GM12872 (cell line): ENCODE measurements around the gene RAB3C.

ENCODE experiments used
- TF ChIP-seq, protein P1 (sequence below): IDR thresholded peaks from 3 replicates; pipeline ENCODE4 v1.5.1; 2011; ENCODE audit warnings: low read depth, mild to moderate bottlenecking, low read length, moderate library complexity; ENCODE audit not compliant: insufficient read depth

Gene RAB3C

DNA sequence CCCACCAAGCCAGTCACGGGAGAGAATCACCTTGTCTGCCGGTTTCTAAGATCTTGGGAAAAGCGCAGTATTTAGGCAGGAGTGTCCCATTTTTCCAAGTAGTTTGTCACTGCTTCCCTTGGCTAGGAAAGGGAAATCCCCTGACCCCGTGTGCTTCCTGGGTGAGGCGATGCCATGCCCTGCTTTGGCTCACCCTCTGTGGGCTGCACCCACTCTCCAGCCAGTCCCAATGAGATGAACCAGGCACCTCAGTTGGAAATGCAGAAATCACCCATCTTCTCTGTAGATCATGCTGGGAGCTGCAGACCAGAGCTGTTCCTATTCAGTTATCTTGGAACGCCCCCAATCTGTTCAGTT is 116.9 kb downstream of the RAB3C start:
- TF ChIP-seq, protein P1, sequence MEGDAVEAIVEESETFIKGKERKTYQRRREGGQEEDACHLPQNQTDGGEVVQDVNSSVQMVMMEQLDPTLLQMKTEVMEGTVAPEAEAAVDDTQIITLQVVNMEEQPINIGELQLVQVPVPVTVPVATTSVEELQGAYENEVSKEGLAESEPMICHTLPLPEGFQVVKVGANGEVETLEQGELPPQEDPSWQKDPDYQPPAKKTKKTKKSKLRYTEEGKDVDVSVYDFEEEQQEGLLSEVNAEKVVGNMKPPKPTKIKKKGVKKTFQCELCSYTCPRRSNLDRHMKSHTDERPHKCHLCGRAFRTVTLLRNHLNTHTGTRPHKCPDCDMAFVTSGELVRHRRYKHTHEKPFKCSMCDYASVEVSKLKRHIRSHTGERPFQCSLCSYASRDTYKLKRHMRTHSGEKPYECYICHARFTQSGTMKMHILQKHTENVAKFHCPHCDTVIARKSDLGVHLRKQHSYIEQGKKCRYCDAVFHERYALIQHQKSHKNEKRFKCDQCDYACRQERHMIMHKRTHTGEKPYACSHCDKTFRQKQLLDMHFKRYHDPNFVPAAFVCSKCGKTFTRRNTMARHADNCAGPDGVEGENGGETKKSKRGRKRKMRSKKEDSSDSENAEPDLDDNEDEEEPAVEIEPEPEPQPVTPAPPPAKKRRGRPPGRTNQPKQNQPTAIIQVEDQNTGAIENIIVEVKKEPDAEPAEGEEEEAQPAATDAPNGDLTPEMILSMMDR, result no peak

DNA sequence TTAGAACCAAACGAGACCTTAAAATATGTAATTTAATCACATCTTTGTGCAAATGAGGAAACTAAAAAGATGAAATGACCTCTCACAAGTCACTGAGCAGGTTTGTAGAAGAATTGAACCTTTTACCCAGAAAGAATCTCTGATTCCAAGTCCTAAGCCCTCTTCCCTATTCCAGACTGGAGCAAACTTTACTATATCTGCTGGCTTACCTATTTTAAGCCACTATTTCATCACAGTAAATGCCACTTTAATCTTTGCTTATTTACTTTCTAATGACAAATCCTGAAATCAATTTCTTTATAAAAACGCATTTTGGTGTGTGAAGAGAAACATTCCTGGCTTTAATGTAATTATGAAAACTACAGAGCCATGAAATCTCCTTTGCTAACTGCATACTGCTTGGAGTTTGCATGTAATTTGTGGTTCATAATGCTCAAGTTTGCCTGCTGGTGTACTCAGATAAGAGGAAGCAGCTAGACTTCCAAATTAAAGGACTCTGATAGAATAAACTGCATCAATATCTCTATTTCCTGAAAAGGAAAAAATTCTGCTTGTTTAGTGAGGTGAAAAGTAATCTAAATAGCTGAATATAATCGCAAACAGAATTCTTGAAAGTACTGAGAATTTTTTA is 121.2 kb downstream of the RAB3C start:
- TF ChIP-seq, protein P1, result no peak

DNA sequence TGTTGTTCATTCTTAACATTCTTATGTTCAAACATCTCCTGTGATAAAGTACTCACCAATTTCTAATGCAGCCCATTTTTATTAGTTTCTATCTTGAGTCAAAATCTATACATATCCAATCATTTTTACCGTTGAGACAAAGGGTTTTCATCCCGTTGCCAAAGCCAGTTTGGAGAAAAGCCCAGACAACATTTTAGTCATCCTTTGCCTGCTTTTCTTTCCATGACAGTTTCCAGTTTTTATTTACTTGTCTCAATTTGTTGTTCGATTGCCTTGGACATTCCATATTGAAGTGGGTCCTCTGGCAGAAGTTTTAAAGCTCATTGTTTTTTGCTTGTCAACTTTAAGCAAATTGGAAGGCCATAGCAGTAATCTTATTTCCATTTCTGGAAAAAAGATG is 123.9 kb downstream of the RAB3C start:
- TF ChIP-seq, protein P1, result no peak

DNA sequence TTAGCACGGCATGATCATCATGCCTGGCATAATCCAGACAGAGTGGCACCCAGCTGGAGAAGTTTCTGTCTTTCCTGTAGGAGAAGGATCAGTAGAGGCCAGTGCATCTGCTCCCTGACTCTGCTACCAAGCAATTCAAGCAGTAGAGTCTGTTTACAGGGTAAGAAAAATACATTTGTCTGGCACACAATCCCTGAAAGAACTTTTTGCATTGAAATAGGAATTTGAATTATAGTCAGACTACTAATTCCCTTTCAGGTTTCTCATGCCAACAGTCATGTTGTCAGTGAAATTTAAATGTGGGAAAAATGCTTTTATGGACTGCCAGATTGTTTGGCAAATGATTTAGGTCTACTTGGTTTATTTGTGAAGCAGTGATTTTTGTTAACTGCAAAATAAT is 125.6 kb downstream of the RAB3C start:
- TF ChIP-seq, protein P1, result no peak

DNA sequence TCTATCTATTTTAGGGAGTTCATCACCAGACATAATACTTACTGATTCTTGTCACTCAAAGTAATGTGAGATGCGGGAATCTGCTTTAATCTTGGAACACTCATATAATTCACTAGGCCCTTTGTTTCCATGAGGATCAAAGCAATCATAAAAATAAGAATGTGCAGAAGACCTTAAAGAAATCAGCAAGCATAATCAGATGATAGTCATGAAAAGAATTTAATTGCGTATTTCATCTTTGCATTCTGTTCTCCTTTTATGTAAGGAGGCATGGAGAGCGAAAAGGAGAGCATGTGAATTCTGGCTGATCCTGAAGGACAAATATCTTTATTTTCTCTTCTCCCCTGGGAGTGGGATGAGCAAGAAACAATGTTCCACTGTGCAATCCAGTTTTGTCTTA is 128.0 kb downstream of the RAB3C start:
- TF ChIP-seq, protein P1, result no peak

DNA sequence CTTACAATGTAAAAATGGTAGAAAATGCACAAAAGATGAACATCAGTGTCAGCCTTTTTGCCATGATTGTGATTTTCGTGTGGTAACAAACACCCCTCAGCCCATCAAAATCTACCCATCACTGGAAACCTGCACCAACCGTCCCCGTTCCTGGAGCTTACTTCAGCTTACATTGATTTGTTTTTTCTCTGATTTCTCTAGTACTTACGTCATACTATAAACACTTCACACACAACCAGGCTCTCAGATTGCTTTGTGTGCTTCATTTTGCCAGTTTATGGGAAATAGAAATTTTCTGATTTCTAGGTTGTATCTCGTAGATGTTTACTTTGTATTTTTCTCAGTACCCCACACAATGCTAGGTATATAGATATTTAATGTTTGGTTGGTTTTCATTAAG is 129.1 kb downstream of the RAB3C start:
- TF ChIP-seq, protein P1, result no peak

DNA sequence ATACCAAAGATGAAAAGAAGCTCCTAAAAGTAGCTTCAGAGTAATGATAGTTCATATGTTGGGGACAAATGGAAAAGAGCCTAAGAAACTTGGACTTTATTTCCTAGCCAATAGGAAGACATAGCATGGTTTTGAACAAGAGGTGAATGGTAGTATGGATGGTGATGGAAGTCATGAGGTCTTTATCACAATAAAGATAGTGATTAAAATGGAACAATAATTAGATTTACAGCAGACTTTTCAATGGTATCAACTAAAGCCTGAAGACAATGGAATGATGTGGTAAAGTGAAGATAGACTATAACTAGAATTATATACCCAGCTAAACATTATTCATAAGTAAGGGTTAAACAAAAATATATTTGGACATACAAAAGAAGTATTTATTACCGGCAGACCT is 131.2 kb downstream of the RAB3C start:
- TF ChIP-seq, protein P1, result no peak

DNA sequence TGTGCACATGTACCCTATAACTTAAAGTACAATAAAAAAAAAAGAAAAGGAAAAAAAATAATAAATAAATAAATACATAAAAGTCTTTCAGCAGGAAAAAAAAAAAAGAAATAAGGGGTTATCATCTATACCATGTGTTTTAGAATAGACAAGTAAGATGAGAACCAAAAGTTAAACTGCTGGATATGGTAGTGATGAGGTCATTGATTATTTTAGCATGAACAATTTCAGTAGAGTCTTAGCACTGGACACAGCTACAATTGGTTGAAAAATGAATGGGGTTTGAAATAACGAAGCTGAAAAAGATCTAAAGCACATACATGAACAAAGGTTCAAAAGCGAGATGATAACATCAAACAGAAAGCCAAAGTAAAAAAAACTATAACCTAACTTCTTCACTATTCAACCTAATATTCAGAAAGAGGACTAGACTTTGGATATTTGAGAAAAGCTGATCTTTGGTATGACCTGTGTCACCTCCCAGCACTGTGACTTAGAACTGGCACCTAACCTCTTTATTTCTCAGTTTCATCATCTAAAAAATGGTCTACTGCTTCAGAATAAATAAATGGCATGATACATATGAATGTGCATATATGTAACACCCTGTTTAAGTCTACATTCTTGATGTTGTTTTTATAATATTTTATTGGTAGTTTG is 133.3 kb downstream of the RAB3C start:
- TF ChIP-seq, protein P1, result no peak
